AG04449 (cell line): ENCODE data around the gene ACVRL1.

Experiments used
- CTCF ChIA-PET: fragments of 350-600 bp; formaldehyde crosslinking; extraction: SDS; loops from one replicate; lab custom pipeline; 2021; ENCODE audit warnings: antibody characterized with exemption; lab: Yijun Ruan, JAX
- POLR2A ChIA-PET: fragments of 400-600, 350-600 bp; formaldehyde crosslinking; extraction: SDS; loops from one replicate; lab custom pipeline; 2020; ENCODE audit warnings: antibody characterized with exemption, inconsistent platforms; lab: Yijun Ruan, JAX
- DNase-seq: peaks from one replicate; pipeline ENCODE4 v3.0.0-alpha.2; 2010; ENCODE audit warnings: low read depth, low spot score
- H3K4me3 ChIP-seq: 2 replicates; pipeline ENCODE4 v1.5.1; 2011; ENCODE audit warnings: low read depth, mild to moderate bottlenecking, control low read depth, low read length
- CTCF ChIP-seq: IDR thresholded peaks from one replicate; pipeline ENCODE4 v1.5.1; 2011; ENCODE audit warnings: mild to moderate bottlenecking, moderate library complexity, low read length, control low read depth, inconsistent platforms; ENCODE audit not compliant: insufficient read depth; ENCODE audit errors: missing control alignments

ACVRL1 gene

GRCh38 chr12:51948066-51948465 lies 40.8 kb downstream of the ACVRL1 start:
- ChIA-PET CTCF (interaction anchor here (1.3 to 4.2 kb wide), 2 partner anchors 26 to 29 kb away, joined by 4 to 31 read pairs; no protein-coding TSS in a partner anchor), POLR2A (no interaction called here)
- H3K4me3 ChIP-seq: no peak overlapping the region
- TF ChIP-seq CTCF: no peak
- no peak for DNase-seq

- no peak for DNase-seq
- no peak overlapping the region for H3K4me3 ChIP-seq
- TF ChIP-seq CTCF: no peak
- POLR2A ChIA-PET: no interaction called here
- CTCF ChIA-PET: interaction anchor here (0.7 to 4.2 kb wide), 8 partner anchors 21 to 57 kb away, joined by 3 to 31 read pairs (median 4); no protein-coding TSS in a partner anchor
Measured at GRCh38 chr12:51949342-51950030, 42.2 kb downstream of the ACVRL1 start.

- CTCF ChIA-PET: interaction anchor here (1.1 to 4.2 kb wide), 5 partner anchors 20 to 75 kb away, joined by 3 to 31 read pairs (median 5); no protein-coding TSS in a partner anchor
- TF ChIP-seq CTCF: no peak
- H3K4me3 ChIP-seq: peak overlapping the region; percentile 67
- POLR2A ChIA-PET: no interaction called here
- no peak for DNase-seq
Measured at GRCh38 chr12:51950682-51951198, 43.4 kb downstream of the ACVRL1 start.

GRCh38 chr12:51951199-51951842 lies 44.0 kb downstream of the ACVRL1 start, which contains the start of gene ACVR1B:
Gene ACVR1B, plus strand, starts transcription at chr12:51951699. Its CDS starts 45 bp downstream, at chr12:51951744.
- H3K4me3 ChIP-seq: peak within 1 kb of the TSS; percentile 83
- no peak for TF ChIP-seq CTCF
- ChIA-PET POLR2A (no interaction called here), CTCF (interaction anchor here (0.9 to 4.2 kb wide), 4 partner anchors 29 to 75 kb away, joined by 3 to 31 read pairs (median 8); no protein-coding TSS in a partner anchor)
- DNase-seq: no peak

GRCh38 chr12:51951843-51952722 lies 44.8 kb downstream of the ACVRL1 start:
- no peak for TF ChIP-seq CTCF
- CTCF ChIA-PET: interaction anchor here (0.5 to 4.2 kb wide), 3 partner anchors 29 to 68 kb away, joined by 3 to 31 read pairs (median 4); no protein-coding TSS in a partner anchor
- no peak for DNase-seq
- POLR2A ChIA-PET: no interaction called here
- H3K4me3 ChIP-seq: peak overlapping the region; percentile 83
